H1 (cell line): ENCODE data around the gene IL24. TPM values are rescaled to one million over a fixed set of nuclear protein-coding genes. Genes with fewer than 3 reads are reported as not detected.

ENCODE experiments used
- CTCF ChIA-PET: fragments of 300-600 bp; sonication (Branson Sonifier 250); formaldehyde crosslinking; loops from one replicate; lab custom pipeline; 2021; ENCODE audit not compliant: partially characterized antibody; lab: Charles Lee
- POLR2A ChIA-PET: fragments of 300-600 bp; sonication (Branson Sonifier 250); formaldehyde crosslinking; loops from one replicate; lab custom pipeline; 2021; ENCODE audit warnings: inconsistent platforms; ENCODE audit not compliant: partially characterized antibody; lab: Charles Lee
- DNase-seq, 2 experiments: peaks; one replicate each; pipeline versions ENCODE4 v3.0.0 to v3.0.0-alpha.2; 2010 to 2022; ENCODE audit warnings: low spot score in 2 of 2, low read depth in 1 of 2, mixed read lengths in 1 of 2
- FAIRE-seq: peaks from 2 replicates; lab custom pipeline; 2011; peaks lifted over from hg19 to GRCh38; lab: Jason Lieb, UNC
- H2AFZ ChIP-seq: 2 replicates; pipeline ENCODE4 v1.8.1; 2012; ENCODE audit warnings: low read length, inconsistent platforms
- H2AK5ac ChIP-seq: 2 replicates; pipeline ENCODE4 v1.6.1; 2013; ENCODE audit warnings: low read depth, low read length
- H2BK120ac ChIP-seq: replicated peaks from 2 replicates; pipeline ENCODE3; 2013; ENCODE audit warnings: low read depth, low read length, inconsistent platforms
- H2BK12ac ChIP-seq: 2 replicates; pipeline ENCODE4 v1.6.1; 2013; ENCODE audit warnings: low read depth, low read length
- H2BK15ac ChIP-seq: 2 replicates; pipeline ENCODE4 v1.6.1; 2013; ENCODE audit warnings: low read length
- H2BK20ac ChIP-seq: 2 replicates; pipeline ENCODE4 v1.6.1; 2013; ENCODE audit warnings: low read length
- H2BK5ac ChIP-seq: 2 replicates; pipeline ENCODE4 v1.6.1; 2013; ENCODE audit warnings: low read depth, low read length
- H3K14ac ChIP-seq: 2 replicates; pipeline ENCODE4 v1.6.1; 2013; ENCODE audit warnings: inconsistent platforms; ENCODE audit not compliant: insufficient read length
- H3K18ac ChIP-seq: 2 replicates; pipeline ENCODE4 v1.6.1; 2013; ENCODE audit warnings: low read length; ENCODE audit errors: extremely low read depth
- H3K23ac ChIP-seq: 2 replicates; pipeline ENCODE4 v1.6.1; 2013; ENCODE audit warnings: inconsistent platforms; ENCODE audit not compliant: insufficient read length
- H3K23me2 ChIP-seq: 2 replicates; pipeline ENCODE4 v1.6.1; 2013; ENCODE audit warnings: low read depth, low read length
- H3K27ac ChIP-seq: 2 replicates; pipeline ENCODE4 v1.6.1; 2011; ENCODE audit warnings: low read depth, low read length, inconsistent platforms
- H3K27me3 ChIP-seq, 4 experiments: replicated peaks in 1 of 4; 1 replicate in 1 of 4; 2 replicates in 3 of 4; pipeline versions ENCODE4 v1.6.1 to v1.8.1; 2011 to 2013; ENCODE audit warnings: low read length in 3 of 4, mild to moderate bottlenecking in 3 of 4, inconsistent platforms in 2 of 4, mixed read lengths in 2 of 4, moderate library complexity in 1 of 4; ENCODE audit not compliant: control insufficient read depth in 3 of 4, insufficient read depth in 3 of 4; ENCODE audit errors: extremely low read depth in 1 of 4
- H3K36me3 ChIP-seq, 4 experiments: 2 replicates each; pipeline versions ENCODE4 v1.6.1 to v1.8.1; 2011 to 2013; ENCODE audit warnings: mild to moderate bottlenecking in 4 of 4, low read length in 3 of 4, moderate library complexity in 2 of 4, control low read depth in 1 of 4, inconsistent platforms in 1 of 4; ENCODE audit not compliant: insufficient read depth in 4 of 4, control insufficient read depth in 2 of 4
- H3K4ac ChIP-seq: replicated peaks from 2 replicates; pipeline ENCODE3; 2013; ENCODE audit warnings: low read length, low read depth, mixed read lengths, inconsistent platforms; ENCODE audit not compliant: insufficient read length
- H3K4me1 ChIP-seq, 4 experiments: replicated peaks in 1 of 4; 1 replicate in 1 of 4; 2 replicates in 3 of 4; pipeline versions ENCODE4 v1.6.1 to v1.8.1; 2011 to 2013; ENCODE audit warnings: low read length in 3 of 4, inconsistent platforms in 2 of 4, mixed read lengths in 1 of 4; ENCODE audit not compliant: insufficient read depth in 4 of 4, control insufficient read depth in 3 of 4
- H3K4me2 ChIP-seq, 2 experiments: 2 replicates each; pipeline versions ENCODE4 v1.6.1 to v1.8.1; 2011 to 2013; ENCODE audit warnings: low read depth in 2 of 2, low read length in 2 of 2, control low read depth in 1 of 2, inconsistent platforms in 1 of 2, mild to moderate bottlenecking in 1 of 2; ENCODE audit not compliant: insufficient read depth in 1 of 2
- H3K4me3 ChIP-seq, 4 experiments: fragments of 200-600, 300-600 bp in 1 of 4; sonication (generic), shearing (Covaris generic), sonication (Bioruptor Twin) in 1 of 4; 2 replicates each; pipeline versions ENCODE4 v1.5.1 to v1.8.1; 2011 to 2016; ENCODE audit warnings: low read length in 4 of 4, low read depth in 3 of 4, control low read depth in 2 of 4, inconsistent platforms in 2 of 4, mild to moderate bottlenecking in 2 of 4, mixed read lengths in 1 of 4, moderate library complexity in 1 of 4; ENCODE audit not compliant: insufficient read depth in 2 of 4; ENCODE audit errors: extremely low read depth in 1 of 4
- H3K56ac ChIP-seq: replicated peaks from 2 replicates; pipeline ENCODE3; 2013; ENCODE audit warnings: low read depth, mild to moderate bottlenecking, mixed read lengths, low read length, inconsistent platforms; ENCODE audit not compliant: insufficient read length
- H3K79me1 ChIP-seq: 2 replicates; pipeline ENCODE4 v1.6.1; 2013; ENCODE audit warnings: low read depth, low read length, control low read depth
- H3K79me2 ChIP-seq, 2 experiments: 2 replicates each; pipeline versions ENCODE4 v1.6.1 to v1.8.1; 2012 to 2013; ENCODE audit warnings: low read length in 2 of 2, mild to moderate bottlenecking in 2 of 2, inconsistent platforms in 1 of 2; ENCODE audit not compliant: insufficient read depth in 2 of 2, control insufficient read depth in 1 of 2
- H3K9ac ChIP-seq, 4 experiments: replicated peaks in 1 of 4; 1 replicate in 1 of 4; 2 replicates in 3 of 4; pipeline versions ENCODE4 v1.6.1 to v1.8.1; 2011 to 2013; ENCODE audit warnings: low read depth in 3 of 4, low read length in 3 of 4, control low read depth in 2 of 4, mild to moderate bottlenecking in 2 of 4, moderate library complexity in 2 of 4, inconsistent platforms in 1 of 4; ENCODE audit errors: extremely low read depth in 1 of 4
- H3K9me3 ChIP-seq, 2 experiments: 2 replicates each; pipeline versions ENCODE4 v1.6.1 to v1.8.1; 2012 to 2013; ENCODE audit warnings: mild to moderate bottlenecking in 2 of 2, moderate library complexity in 2 of 2, control low read depth in 1 of 2, inconsistent platforms in 1 of 2, low read depth in 1 of 2, low read length in 1 of 2, mixed read lengths in 1 of 2; ENCODE audit not compliant: insufficient read depth in 2 of 2
- H4K20me1 ChIP-seq, 2 experiments: replicated peaks in 1 of 2; 2 replicates each; pipeline versions ENCODE3 to v1.8.1; 2011 to 2013; ENCODE audit warnings: inconsistent platforms in 2 of 2, low read length in 2 of 2, mild to moderate bottlenecking in 1 of 2; ENCODE audit not compliant: insufficient read depth in 2 of 2, control insufficient read depth in 1 of 2
- H4K5ac ChIP-seq: 2 replicates; pipeline ENCODE4 v1.6.1; 2013; ENCODE audit warnings: low read length, low read depth, mixed read lengths, inconsistent platforms; ENCODE audit not compliant: insufficient read length
- H4K8ac ChIP-seq: 2 replicates; pipeline ENCODE4 v1.8.0; 2013; ENCODE audit warnings: mild to moderate bottlenecking, moderate library complexity, low read length, inconsistent platforms; ENCODE audit not compliant: insufficient read depth; ENCODE audit errors: extremely low read depth
- H4K91ac ChIP-seq: replicated peaks from 2 replicates; pipeline ENCODE3; 2013; ENCODE audit warnings: low read length, mixed read lengths, inconsistent platforms; ENCODE audit not compliant: insufficient read length
- ATF3 ChIP-seq: IDR thresholded peaks from 2 replicates; pipeline ENCODE4 v1.6.1; 2011; ENCODE audit warnings: low read depth, mild to moderate bottlenecking, low read length; ENCODE audit not compliant: insufficient read depth
- CBX8 ChIP-seq: fragments of 300-800, 300-1000 bp; sonication (generic); IDR thresholded peaks from 2 replicates; pipeline ENCODE4 v1.7.1; 2016; ENCODE audit warnings: low read depth, low read length, borderline replicate concordance
- CREB1 ChIP-seq: IDR thresholded peaks from 2 replicates; pipeline ENCODE4 v1.6.1; 2012; ENCODE audit warnings: inconsistent platforms
- HDAC2 ChIP-seq, 2 experiments: fragments of 300-600 bp in 1 of 2; sonication (generic) in 1 of 2; IDR thresholded peaks; 2 replicates each; pipeline ENCODE4 v1.6.1; 2011 to 2012; ENCODE audit warnings: low read depth in 2 of 2, low read length in 2 of 2, mild to moderate bottlenecking in 2 of 2, moderate library complexity in 2 of 2, borderline replicate concordance in 1 of 2, inconsistent platforms in 1 of 2
- JUND ChIP-seq: IDR thresholded peaks from 2 replicates; pipeline ENCODE4 v1.6.1; 2011; ENCODE audit warnings: mild to moderate bottlenecking, improper control_type of control experiment, low read length
- MAX ChIP-seq: IDR thresholded peaks from 2 replicates; pipeline ENCODE4 v1.6.1; 2012; ENCODE audit warnings: inconsistent platforms
- NRF1 ChIP-seq: IDR thresholded peaks from 2 replicates; pipeline ENCODE4 v1.6.1; 2011; ENCODE audit warnings: mild to moderate bottlenecking, low read depth, low read length, improper control_type of control experiment
- POLR2A ChIP-seq, 2 experiments: IDR thresholded peaks; 1 replicate in 1 of 2; 2 replicates in 1 of 2; pipeline ENCODE4 v1.6.1; 2011; ENCODE audit warnings: low read depth in 2 of 2, low read length in 2 of 2, mild to moderate bottlenecking in 2 of 2; ENCODE audit errors: control extremely low read depth in 1 of 2
- POU5F1 ChIP-seq: IDR thresholded peaks from 2 replicates; pipeline ENCODE4 v1.6.1; 2011; ENCODE audit warnings: low read depth, mild to moderate bottlenecking, low read length, moderate library complexity
- RBBP5 ChIP-seq: IDR thresholded peaks from 2 replicates; pipeline ENCODE4 v1.7.1; 2012; ENCODE audit warnings: low read depth, mild to moderate bottlenecking, inconsistent platforms, low read length, moderate library complexity, borderline replicate concordance
- RFX5 ChIP-seq: IDR thresholded peaks from 2 replicates; pipeline ENCODE4 v1.6.1; 2011; ENCODE audit warnings: low read depth, low read length, improper control_type of control experiment, borderline replicate concordance
- SIN3A ChIP-seq, 2 experiments: IDR thresholded peaks in 1 of 2; conservative IDR thresholded peaks in 1 of 2; 2 replicates each; pipeline ENCODE4 v1.6.1; 2011 to 2012; ENCODE audit warnings: low read length in 2 of 2, improper control_type of control experiment in 1 of 2, low read depth in 1 of 2, mild to moderate bottlenecking in 1 of 2
- SP1 ChIP-seq: IDR thresholded peaks from 2 replicates; pipeline ENCODE4 v1.6.1; 2011; ENCODE audit warnings: low read depth, low read length
- TCF12 ChIP-seq: IDR thresholded peaks from 2 replicates; pipeline ENCODE4 v1.6.1; 2011; ENCODE audit warnings: low read depth, mild to moderate bottlenecking, low read length
- WGBS, 2 experiments: shearing (Covaris generic) in 1 of 2; methylation state at CpG; one replicate each; pipeline versions ENCODE4 v1.1.6 to v1.1.7; 2013 to 2015; ENCODE audit warnings: low lambda C conversion rate in 2 of 2, mixed read lengths in 2 of 2, inconsistent platforms in 1 of 2, low coverage in 1 of 2, missing lambda C conversion rate in 1 of 2; ENCODE audit not compliant: insufficient replicate concordance in 2 of 2, insufficient coverage in 1 of 2, insufficient read length in 1 of 2; ENCODE audit errors: extremely low coverage in 1 of 2, missing lambda C conversion rate in 1 of 2; 5-methylcytosine and 5-hydroxymethylcytosine counted together
- polyA plus RNA-seq, 7 experiments: library from polyadenylated mRNA; depleted of rRNA in 3 of 7; stranded (reverse) in 5 of 7; unstranded in 2 of 7; fragments of >200 nt in 5 of 7; fragments of 200-250 nt in 2 of 7; gene quantifications; 1 replicate in 5 of 7; 2 replicates in 1 of 7; 4 replicates in 1 of 7; pipeline versions ENCODE4 v1.2.1 to v1.2.3, GENCODE V29; 2011 to 2013; ENCODE audit warnings: missing spikeins in 2 of 7, mixed read lengths in 2 of 7
- total RNA-seq: library from RNA; stranded (reverse); fragmentation: NEBNext Ultra II Directional; extraction: Animal tissue kit (Norgen Biotek cat#: 25700); gene quantifications from 2 replicates; pipeline ENCODE4 v1.2.1, GENCODE V29; 2021

Gene IL24
- total and polyA plus RNA-seq, 2 of the 8 experiments (the other 6 are each of a cell fraction or from before 2014, with no cell fraction given) = not detected

GRCh38 chr1:206952171-206952570 lies 54.9 kb downstream of the IL24 start:
- H3K27ac ChIP-seq = no peak overlapping the region
- H4K20me1 ChIP-seq = no peaks in the 10 kb centered on the region
- no peak overlapping the region for H3K14ac ChIP-seq
- H3K56ac ChIP-seq = no peak overlapping the region
- no peak overlapping the region for H2BK12ac ChIP-seq
- H3K27me3 ChIP-seq = peaks cover 0 to 3% (median 0%) of the 10 kb centered on the region in 4 experiments; a peak in 1 of 7 replicates
- WGBS, 2 experiments = 85% methylated on average over 4 of the region's 4 CpGs; no CpG with 5 or more reads in 1 of the 2 experiments
- no peaks in the 10 kb centered on the region for H3K4me1 ChIP-seq
- POLR2A ChIA-PET = interaction anchor here (1.4 kb wide), 1 partner anchor 15 kb away, joined by 3 read pairs; no protein-coding TSS in a partner anchor
- H4K8ac ChIP-seq = no peak overlapping the region
- H4K5ac ChIP-seq = no peak overlapping the region
- no peak overlapping the region for H3K9ac ChIP-seq
- no peak overlapping the region for H3K4me3 ChIP-seq
- no peak overlapping the region for H2AFZ ChIP-seq
- no peak overlapping the region for H3K4me2 ChIP-seq
- no peaks in the 10 kb centered on the region for H3K9me3 ChIP-seq
- H2BK120ac ChIP-seq = no peak overlapping the region
- H2BK15ac ChIP-seq = no peak overlapping the region
- no peaks in the 10 kb centered on the region for H3K79me2 ChIP-seq
- H4K91ac ChIP-seq = no peak overlapping the region
- no peak overlapping the region for H3K18ac ChIP-seq
- CTCF ChIA-PET = interaction anchor here (1.2 to 13.6 kb wide), 6 partner anchors 18 to 154 kb away, joined by 3 to 226 read pairs (median 4); partner anchors contain the start of gene FCAMR
- H2AK5ac ChIP-seq = no peak overlapping the region
- H2BK20ac ChIP-seq = no peak overlapping the region
- no peaks in the 10 kb centered on the region for H3K79me1 ChIP-seq
- no peaks in the 10 kb centered on the region for H3K36me3 ChIP-seq
- no peak overlapping the region for H3K23ac ChIP-seq
- FAIRE-seq (no peak), DNase-seq (no peak)
- H2BK5ac ChIP-seq = no peak overlapping the region
- no peak overlapping the region for H3K4ac ChIP-seq
- no peaks in the 10 kb centered on the region for H3K23me2 ChIP-seq
- TF ChIP-seq SIN3A (conservative IDR thresholded peaks at IDR 0.05 in 1 of 2, IDR thresholded peaks at IDR 0.05 in 1 of 2; ENCODE audit: low read depth in 1 of 2, low read length in 2 of 2) = no peak
- no peak for TF ChIP-seq POLR2A (IDR thresholded peaks at IDR 0.05; ENCODE audit: control extremely low read depth in 1 of 2, low read depth in 2 of 2, low read length in 2 of 2)
- no peak for TF ChIP-seq SP1
- TF ChIP-seq MAX = no peak
- TF ChIP-seq RBBP5 = no peak
- TF ChIP-seq RFX5 = no peak
- TF ChIP-seq CREB1 = no peak
- TF ChIP-seq NRF1 = no peak
- TF ChIP-seq ATF3 = no peak
- no peak for TF ChIP-seq HDAC2 (IDR thresholded peaks at IDR 0.05; ENCODE audit: borderline replicate concordance in 1 of 2, low read depth in 2 of 2, low read length in 2 of 2)
- TF ChIP-seq JUND = no peak
- no peak for TF ChIP-seq TCF12
- no peak for TF ChIP-seq CBX8
- TF ChIP-seq POU5F1 = no peak
